Esophagus squamous epithelium (tissue), 5 donors: ENCODE data around the gene WDR86. TPM values are rescaled to one million over a fixed set of nuclear protein-coding genes. Genes with fewer than 3 reads are reported as not detected.

Source experiments
- DNase-seq: peaks from one replicate; lab custom pipeline; 2025; lab: John Stamatoyannopoulos, UW
- H3K27ac ChIP-seq, 4 donors: fragments of 200-600 bp; sonication (generic); one replicate each; pipeline ENCODE4 v1.5.1; 2016 to 2019; ENCODE audit warnings: mild to moderate bottlenecking in 1 of 4
- H3K27me3 ChIP-seq, 4 donors: fragments of 200-600 bp; sonication (generic); 1 replicate in 3 of 4; 2 replicates in 1 of 4; pipeline versions ENCODE4 v1.5.1 to v1.6.0; 2017 to 2021; ENCODE audit warnings: antibody characterized with exemption in 1 of 4
- H3K36me3 ChIP-seq, 3 donors: fragments of 200-600 bp; sonication (generic); one replicate each; pipeline ENCODE4 v1.5.1; 2016 to 2019
- H3K4me1 ChIP-seq, 3 donors: fragments of 200-600 bp; sonication (generic); one replicate each; pipeline ENCODE4 v1.5.1; 2017 to 2019
- H3K4me3 ChIP-seq, 4 donors: fragments of 200-600 bp; sonication (generic); 1 replicate in 3 of 4; 2 replicates in 1 of 4; pipeline ENCODE4 v1.5.1; 2016 to 2019; ENCODE audit warnings: mild to moderate bottlenecking in 2 of 4, moderate library complexity in 1 of 4
- H3K9me3 ChIP-seq, 3 donors: fragments of 200-600 bp; sonication (generic); one replicate each; pipeline ENCODE4 v1.5.1; 2016 to 2019
- POLR2A ChIP-seq, 4 donors: fragments of 450-650 bp; IDR thresholded peaks; one replicate each; pipeline ENCODE4 v1.6.1; 2017; ENCODE audit warnings: antibody characterized with exemption in 4 of 4, mild to moderate bottlenecking in 4 of 4, moderate library complexity in 3 of 4
- whole genome bisulfite sequencing, 2 donors: methylation state at CpG; one replicate each; pipeline ENCODE4 v1.1.5; 2018; 5-methylcytosine and 5-hydroxymethylcytosine counted together
- intact Hi-C: fragments of 100-400 bp; cut with DNase I; formaldehyde crosslinking; loops from one replicate; pipeline ENCODE4 v1.15.0; 2022
- total RNA-seq, 4 donors: library from RNA; depleted of rRNA; stranded (reverse); fragments of >200 nt; gene quantifications; one replicate each; pipeline ENCODE4 v1.1.0, GENCODE V29; 2016
- TF ChIP-seq, protein P1 (sequence below), 6 experiments: fragments of 450-650 bp in 4 of 6; fragments of 200-600 bp in 2 of 6; sonication (generic) in 2 of 6; IDR thresholded peaks; one replicate each; pipeline ENCODE4 v1.5.1; 2016 to 2019; ENCODE audit warnings: antibody characterized with exemption in 6 of 6, mild to moderate bottlenecking in 4 of 6, moderate library complexity in 4 of 6
- donor health status: DM: yes; HTN: yes; CAD: no.

Gene WDR86
- total RNA-seq, 4 donors from 2014 or later: 0.53 to 4.6 (median 1.5) TPM

GRCh38 chr7:151412318-151412717, 2.5 kb upstream of the WDR86 start:
- H3K4me3 ChIP-seq: no peak overlapping the region
- H3K4me1 ChIP-seq: peaks cover 13 to 35% (median 13%) of the 10 kb centered on the region in 3 donors
- peaks cover 13 to 95% (median 22%) of the 10 kb centered on the region in 4 donors for H3K27me3 ChIP-seq
- TF ChIP-seq, protein P1, sequence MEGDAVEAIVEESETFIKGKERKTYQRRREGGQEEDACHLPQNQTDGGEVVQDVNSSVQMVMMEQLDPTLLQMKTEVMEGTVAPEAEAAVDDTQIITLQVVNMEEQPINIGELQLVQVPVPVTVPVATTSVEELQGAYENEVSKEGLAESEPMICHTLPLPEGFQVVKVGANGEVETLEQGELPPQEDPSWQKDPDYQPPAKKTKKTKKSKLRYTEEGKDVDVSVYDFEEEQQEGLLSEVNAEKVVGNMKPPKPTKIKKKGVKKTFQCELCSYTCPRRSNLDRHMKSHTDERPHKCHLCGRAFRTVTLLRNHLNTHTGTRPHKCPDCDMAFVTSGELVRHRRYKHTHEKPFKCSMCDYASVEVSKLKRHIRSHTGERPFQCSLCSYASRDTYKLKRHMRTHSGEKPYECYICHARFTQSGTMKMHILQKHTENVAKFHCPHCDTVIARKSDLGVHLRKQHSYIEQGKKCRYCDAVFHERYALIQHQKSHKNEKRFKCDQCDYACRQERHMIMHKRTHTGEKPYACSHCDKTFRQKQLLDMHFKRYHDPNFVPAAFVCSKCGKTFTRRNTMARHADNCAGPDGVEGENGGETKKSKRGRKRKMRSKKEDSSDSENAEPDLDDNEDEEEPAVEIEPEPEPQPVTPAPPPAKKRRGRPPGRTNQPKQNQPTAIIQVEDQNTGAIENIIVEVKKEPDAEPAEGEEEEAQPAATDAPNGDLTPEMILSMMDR (IDR thresholded peaks at IDR 0.05): no peak
- no peak for TF ChIP-seq POLR2A (IDR thresholded peaks at IDR 0.05)
- no peak for DNase-seq
- H3K36me3 ChIP-seq: no peaks in the 10 kb centered on the region
- H3K27ac ChIP-seq: no peak overlapping the region
- intact Hi-C loops: no loop called here
- WGBS, 2 donors: 55 to 86% methylated on average over 3 to 4 of the region's 4 CpGs
- H3K9me3 ChIP-seq: no peaks in the 10 kb centered on the region

DNA sequence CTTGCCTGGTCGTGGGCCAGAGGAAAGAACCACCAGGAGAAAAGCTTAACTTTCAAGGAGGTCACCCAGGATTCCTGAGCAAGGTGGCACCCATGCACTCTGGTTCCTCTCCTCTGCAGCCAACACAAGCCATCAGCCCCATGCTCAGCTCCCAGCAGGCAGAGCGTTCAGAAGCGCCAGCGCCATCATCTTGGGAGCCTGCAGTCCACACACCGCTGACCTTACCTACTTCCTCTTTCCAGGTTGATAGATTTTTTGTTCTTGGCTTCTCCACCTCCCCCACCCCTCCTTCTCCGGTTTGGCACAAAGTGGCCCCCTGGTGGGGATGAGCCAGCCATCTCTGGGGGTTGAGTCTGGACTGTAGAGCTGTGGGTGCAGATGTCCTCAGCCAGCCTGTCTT, 1.7 kb upstream of the WDR86 start:
- Histone ChIP-seq H3K4me1 (peaks cover 13 to 35% (median 13%) of the 10 kb centered on the region in 3 donors), H3K27me3 (peaks cover 13 to 94% (median 22%) of the 10 kb centered on the region in 4 donors), H3K27ac (no peak overlapping the region), H3K36me3 (no peaks in the 10 kb centered on the region), H3K4me3 (no peak overlapping the region), H3K9me3 (no peaks in the 10 kb centered on the region)
- DNase-seq: no peak
- intact Hi-C loops: no loop called here
- TF ChIP-seq, protein P1 (IDR thresholded peaks at IDR 0.05): no peak
- TF ChIP-seq POLR2A (IDR thresholded peaks at IDR 0.05): no peak
- WGBS, 2 donors: 62 to 79% methylated on average over 5 to 6 of the region's 6 CpGs

DNA sequence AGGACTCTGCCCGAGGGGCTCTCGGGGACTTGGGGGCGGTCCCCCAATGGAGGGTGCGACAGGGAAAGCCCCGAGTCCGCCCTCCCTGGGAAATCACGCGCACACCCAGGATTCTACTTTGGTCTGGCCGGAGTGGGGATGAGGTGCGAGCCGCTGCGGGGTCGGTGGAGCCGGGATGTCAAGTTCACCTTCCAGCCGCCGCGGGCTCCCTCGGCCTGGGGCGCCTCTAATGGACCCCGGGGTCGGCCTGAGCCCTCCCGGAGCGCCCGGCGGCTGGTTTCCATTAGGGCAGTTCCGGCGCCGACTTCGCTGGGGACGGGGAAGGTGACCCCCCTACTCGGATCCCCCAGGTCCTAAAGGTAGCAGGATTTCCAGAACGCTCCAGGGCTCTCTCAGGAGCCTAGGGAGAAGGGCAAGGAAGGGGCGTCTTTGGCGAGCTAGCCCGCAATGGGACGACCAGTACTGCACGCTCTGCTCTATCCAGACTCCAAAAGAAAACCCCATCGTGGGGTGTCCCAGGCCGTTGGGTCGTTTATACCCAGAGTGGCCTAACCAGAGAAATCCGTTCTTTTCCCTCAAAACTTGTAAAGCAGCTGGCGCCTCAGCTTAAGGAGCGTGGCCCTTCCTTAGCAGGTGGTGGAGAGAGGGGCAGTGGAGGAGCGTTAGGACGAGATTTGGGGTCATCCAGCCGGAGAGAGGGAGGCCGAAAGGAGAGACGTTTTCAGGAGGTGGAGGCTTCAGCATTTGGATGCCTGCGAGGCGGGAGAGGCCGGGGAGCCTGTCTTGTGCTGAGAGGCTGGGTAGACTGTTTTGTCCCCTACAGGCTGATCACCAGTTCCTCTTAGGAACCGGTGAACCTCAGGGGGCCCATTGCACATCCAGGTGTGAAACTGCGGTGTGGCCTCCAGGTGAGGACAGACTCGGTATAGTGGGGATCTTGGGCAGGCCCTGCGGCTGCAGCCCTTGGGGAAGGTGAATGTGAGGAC, 860 bp upstream of the WDR86 start:
- intact Hi-C loops: no loop called here
- DNase-seq: no peak
- H3K36me3 ChIP-seq: no peaks in the 10 kb centered on the region
- H3K27ac ChIP-seq: peak overlapping the region; percentile 46 to 83 (median 65)
- peaks cover 13 to 87% (median 22%) of the 10 kb centered on the region in 4 donors for H3K27me3 ChIP-seq
- 56 to 71% methylated on average over 14 to 20 of the region's 55 CpGs for WGBS, 2 donors
- peaks cover 13 to 27% (median 13%) of the 10 kb centered on the region in 3 donors for H3K4me1 ChIP-seq
- peak overlapping the region; percentile 23 to 73 (median 46) for H3K4me3 ChIP-seq
- no peak for TF ChIP-seq POLR2A (IDR thresholded peaks at IDR 0.05)
- TF ChIP-seq, protein P1 (IDR thresholded peaks at IDR 0.05): no peak
- no peaks in the 10 kb centered on the region for H3K9me3 ChIP-seq

GRCh38 chr7:151408839-151409666, 785 bp downstream of the WDR86 start:
- no peaks in the 10 kb centered on the region for H3K36me3 ChIP-seq
- no peak for DNase-seq
- peaks cover 13 to 36% (median 17%) of the 10 kb centered on the region in 3 donors for H3K4me1 ChIP-seq
- peaks cover 13 to 82% (median 22%) of the 10 kb centered on the region in 4 donors for H3K27me3 ChIP-seq
- H3K9me3 ChIP-seq: no peaks in the 10 kb centered on the region
- 44 to 54% methylated on average over 11 to 14 of the region's 61 CpGs for WGBS, 2 donors
- peak overlapping the region; percentile 23 to 73 (median 46) for H3K4me3 ChIP-seq
- TF ChIP-seq POLR2A (IDR thresholded peaks at IDR 0.05): peak in 1 of 4 donors; percentile 33
- TF ChIP-seq, protein P1 (IDR thresholded peaks at IDR 0.05): no peak
- H3K27ac ChIP-seq: peak overlapping the region; percentile 38 to 83 (median 62)
- intact Hi-C loops: no loop called here
